Mucosa of gallbladder (tissue), 1 donor: ENCODE data around the gene PKN1. TPM values are rescaled to one million over a fixed set of nuclear protein-coding genes. Genes with fewer than 3 reads are reported as not detected.
"Not testable (repeated sequence)": the region's sequence is repeated elsewhere in the genome, so short reads cannot be mapped to it uniquely, and the experiment has no call there.

Experiments used
- DNase-seq: peaks from one replicate; pipeline ENCODE4 v3.0.0-alpha.2; 2020; ENCODE audit warnings: low spot score
- total RNA-seq: library from RNA; stranded (reverse); gene quantifications from one replicate; pipeline ENCODE4 v1.2.1, GENCODE V29; 2021
- donor health status: DM: no; HTN: no; CAD: no.

PKN1 gene
- total RNA-seq, 1 donor from 2014 or later, result 136 TPM

DNA sequence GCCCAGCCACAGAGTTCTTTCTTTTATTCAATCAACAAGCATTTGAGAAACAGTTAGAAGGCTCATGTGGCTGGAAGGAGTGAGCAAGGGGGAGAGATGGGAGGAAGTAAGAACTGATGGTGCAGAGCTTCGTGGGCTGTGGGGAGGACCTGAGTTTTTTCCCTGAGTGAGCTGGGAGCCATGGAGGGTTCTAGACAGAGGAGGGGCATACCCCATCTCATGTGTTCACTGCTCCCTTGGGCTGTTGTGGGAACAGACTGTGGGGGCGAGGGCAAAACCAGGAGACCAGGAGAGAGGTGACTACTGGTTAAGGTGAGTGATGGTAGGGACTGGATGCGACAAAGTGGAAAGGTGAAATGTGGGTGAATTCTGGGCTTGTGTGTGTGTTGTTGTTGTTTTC, 2.4 kb upstream of the PKN1 start:
- no peak for DNase-seq

DNA sequence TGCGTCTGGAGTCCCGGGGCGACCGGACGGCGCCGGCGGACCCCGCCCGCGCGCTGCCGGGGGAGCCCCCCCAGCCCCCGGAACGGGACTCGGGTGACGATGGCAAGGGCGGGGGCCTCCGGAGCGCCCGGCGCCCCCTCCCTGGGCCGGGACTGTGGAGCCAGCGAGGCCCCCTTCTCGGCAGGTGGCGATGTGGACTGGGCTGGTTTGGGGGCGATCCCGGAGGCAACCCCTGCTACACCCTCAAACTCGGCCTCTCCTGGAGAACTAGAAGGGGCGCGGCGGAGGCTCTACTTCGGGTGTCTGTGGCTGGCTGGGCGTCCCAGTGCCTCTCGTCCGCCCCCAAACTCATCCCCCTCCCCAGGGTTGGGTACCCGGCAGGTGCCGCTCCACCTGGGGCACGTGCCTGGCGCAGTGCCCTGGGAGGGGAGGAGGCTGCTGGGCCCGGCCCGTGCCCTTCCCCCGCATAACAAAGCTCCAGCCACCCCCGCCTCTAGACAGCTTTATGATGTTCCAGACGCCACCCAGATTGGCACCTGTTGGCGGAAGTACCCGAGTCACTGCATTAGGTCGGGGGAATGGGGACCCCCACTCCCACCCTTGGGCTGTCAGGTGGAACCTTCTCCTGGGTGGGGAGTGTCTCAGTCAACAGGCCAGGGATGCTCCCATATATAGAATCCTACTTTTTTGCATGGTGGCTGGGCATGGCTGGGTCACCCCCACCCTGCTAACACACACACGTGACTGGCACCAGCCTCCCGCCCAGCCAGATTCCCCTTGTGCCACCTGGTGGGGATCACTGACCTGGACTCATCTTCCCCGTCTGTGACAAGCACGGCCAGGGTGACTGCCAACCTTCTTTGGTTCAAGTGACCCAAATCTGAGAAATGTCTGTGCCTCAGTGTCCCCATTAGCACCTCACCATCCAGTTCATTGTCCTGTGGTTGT, 722 bp downstream of the PKN1 start:
- DNase-seq, result peak; percentile 30

DNA sequence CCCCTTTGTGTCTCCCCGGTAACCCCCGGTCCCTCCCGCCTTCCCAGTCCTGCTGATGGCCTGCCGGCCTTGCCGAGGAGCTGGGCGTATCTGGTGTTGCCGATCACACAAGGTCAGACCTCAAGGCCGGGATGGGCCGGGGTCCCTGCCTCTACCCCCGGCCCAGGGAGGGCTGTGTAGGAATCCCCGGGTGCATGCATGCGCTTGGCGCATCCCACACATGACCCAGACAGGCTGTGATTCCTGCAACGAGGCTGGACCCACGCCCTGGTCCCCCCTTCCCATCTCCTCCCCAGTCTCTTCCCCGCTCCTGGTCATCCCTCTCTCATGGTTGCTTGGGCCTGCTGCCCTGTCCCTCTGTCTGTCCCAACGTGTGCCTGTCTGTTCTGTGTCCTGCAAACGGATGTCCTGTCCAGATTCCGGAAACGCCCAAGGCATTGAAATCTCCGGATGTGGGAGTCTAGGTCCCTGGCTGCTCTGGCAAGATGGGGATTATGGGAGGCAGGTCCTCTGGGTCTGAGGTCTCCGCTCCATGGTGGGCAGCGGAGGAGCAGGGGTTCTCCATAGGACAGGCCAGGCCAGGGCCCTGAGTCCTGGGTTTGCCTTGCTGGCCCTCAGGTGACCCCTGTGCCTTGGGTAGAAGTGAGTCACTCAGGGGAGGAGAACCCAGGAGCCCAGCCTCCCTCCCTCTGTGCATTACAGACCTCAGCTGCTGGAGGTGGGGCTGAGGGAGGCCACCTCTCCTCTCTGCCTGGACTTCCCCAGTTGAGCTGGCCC, 1.6 kb downstream of the PKN1 start:
- peak; percentile 58 for DNase-seq

DNA sequence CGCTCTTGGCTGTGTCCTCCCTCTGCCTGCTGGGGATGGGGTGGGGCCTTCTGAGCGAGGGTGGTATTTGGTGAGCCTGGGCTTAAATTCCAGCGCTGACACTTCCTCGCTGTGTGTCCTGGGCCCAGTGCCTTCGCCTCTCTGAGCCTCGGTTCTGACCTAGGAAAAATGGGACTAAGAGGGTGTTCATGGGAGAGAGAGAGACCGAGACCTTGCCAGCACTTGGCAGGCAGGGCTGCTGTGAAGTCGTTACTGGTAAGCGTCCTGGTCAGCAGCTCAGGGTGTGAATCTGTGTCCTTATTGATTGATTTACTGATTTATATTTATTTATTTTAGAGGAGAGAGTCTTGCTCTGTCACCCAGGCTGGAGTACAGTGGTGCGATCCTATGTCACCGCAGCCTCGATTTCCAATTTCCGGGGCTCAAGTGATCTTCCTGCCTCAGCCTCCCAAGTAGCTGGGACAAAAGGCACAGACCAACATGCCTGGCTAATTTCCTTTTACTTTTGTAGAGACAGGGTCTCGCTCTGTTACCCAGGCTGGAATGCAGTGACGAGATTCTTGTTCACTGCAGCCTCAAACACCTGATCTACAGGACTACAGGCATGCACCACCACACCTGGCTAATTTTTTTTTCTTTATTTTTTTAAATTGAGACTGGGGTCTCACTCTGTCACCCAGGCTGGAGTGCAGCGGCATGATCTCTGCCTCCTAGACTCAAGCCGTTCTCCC, 2.4 kb downstream of the PKN1 start:
- DNase-seq, result no peak

DNA sequence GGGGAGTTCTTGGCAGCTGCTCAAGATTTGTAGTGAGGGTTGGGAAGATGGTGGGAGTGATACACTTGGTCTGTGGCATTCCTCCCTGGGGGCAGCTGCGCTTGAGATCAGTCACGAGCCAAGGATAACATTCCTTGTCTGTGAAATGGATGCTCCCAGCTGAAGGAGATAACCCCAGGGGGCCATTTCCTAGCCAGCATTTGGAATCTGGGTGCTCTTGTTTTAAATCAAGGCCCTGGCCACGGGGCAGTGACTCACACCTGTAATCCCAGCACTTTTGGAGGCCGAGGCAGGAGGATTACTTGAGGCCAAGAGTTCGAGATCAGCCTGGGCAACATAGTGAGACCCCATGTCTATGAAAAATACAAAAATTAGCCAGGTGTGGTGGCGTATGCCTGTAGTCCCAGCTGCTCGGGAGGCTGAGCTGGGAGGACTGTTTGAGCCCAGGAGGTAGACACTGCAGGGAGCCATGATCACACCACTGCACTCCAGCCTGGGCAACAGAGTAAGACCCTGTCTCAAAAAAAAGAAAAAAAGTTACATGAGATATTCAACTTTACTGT, 4.6 kb downstream of the PKN1 start:
- no peak for DNase-seq

DNA sequence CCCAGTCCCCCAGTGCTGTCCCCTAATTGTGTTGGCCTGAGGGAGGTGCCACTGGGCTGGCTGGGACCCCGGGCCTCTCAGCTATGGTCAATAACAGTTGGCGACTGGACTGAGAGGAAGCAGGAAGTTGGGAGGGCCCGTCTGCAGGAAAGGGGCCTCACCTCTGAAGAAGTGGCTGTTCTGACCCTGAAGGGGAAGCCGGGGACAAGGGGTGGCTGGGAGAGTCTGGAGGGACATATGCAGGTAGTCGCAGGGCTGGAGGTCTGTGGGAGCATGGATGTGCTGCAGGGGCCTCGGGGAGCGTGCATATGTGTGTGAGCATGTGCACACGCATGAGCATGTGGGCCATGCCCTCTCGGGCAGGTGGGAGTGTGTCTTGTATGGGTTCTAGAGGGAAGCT, 5.9 kb downstream of the PKN1 start:
- DNase-seq, result no peak

DNA sequence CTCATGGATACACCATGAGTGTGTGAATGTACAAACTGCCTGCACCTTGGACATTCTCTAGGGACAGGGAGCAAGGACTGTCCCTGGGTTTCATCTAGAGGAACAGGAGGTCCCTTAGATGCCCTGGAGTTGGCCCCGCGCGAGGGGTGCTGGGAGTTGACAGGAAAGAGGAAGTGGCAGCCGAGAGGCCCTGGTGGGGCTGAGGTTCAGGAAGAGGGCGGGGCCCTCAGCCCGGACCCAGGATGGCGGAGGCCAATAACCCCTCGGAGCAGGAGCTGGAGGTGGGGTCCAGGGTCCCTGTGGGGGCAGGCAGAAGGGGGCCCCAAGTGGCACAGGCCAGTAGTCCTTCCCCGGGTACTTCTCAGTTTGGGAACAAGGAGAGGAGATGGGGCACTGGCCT, 6.9 kb downstream of the PKN1 start:
- DNase-seq, result peak; percentile 61

DNA sequence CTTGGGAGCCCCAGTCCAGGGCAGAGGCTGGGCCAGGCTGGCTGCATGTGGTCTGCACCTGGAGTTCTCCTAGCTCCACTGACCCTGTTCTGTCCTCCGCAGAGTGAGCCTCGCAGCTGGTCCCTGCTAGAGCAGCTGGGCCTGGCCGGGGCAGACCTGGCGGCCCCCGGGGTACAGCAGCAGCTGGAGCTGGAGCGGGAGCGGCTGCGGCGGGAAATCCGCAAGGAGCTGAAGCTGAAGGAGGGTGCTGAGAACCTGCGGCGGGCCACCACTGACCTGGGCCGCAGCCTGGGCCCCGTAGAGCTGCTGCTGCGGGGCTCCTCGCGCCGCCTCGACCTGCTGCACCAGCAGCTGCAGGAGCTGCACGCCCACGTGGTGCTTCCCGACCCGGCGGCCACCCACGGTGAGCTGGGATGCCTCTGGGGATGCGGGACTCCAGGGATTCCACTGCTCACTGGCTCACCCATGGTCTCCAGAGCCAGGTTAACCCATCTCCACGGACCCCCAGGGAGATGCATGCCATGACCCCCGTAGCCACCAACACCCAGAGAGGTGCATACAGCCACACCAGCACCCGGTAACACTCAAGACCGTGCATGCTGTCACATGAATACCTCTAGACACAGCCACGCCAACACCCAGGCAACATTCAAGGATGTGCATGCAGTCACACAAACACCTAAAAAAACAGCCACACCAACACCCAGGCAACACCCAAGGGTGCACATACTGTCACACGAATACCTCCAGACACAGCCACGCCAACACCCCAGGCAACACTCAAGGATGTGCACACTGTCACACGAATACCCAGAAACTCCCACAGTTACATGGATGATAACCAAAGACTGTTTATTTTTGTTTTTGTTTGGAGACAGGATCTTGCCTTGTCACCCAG, 8.2 kb downstream of the PKN1 start:
- DNase-seq, result no peak

DNA sequence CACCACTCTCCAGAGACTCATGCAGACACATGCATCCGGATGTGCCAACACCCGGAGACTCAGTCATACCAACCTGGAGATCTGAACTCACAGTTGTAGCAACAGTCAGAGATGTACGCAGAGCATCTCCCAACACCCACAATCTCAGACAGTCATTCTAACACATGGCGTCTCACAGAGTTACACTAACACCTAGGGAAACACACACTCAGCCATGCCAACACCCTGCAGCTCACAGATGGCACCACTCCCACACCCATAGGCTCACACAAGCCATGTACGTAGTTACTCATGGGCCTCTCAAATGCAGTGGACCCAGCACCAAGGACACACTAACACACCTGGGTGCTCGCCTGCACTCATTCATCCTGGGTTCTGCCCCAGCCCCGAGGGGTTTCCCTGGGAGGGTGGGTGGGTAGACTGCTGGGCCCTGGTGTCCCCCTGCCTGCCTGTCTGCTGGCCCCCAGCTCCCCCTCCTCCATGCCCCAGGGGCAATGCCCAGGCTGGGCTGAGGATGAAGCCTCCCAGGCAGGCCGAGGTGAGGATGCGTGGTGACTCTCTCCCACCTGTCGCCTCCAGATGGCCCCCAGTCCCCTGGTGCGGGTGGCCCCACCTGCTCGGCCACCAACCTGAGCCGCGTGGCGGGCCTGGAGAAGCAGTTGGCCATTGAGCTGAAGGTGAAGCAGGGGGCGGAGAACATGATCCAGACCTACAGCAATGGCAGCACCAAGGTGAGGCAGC, 10.0 kb downstream of the PKN1 start:
- no peak for DNase-seq

DNA sequence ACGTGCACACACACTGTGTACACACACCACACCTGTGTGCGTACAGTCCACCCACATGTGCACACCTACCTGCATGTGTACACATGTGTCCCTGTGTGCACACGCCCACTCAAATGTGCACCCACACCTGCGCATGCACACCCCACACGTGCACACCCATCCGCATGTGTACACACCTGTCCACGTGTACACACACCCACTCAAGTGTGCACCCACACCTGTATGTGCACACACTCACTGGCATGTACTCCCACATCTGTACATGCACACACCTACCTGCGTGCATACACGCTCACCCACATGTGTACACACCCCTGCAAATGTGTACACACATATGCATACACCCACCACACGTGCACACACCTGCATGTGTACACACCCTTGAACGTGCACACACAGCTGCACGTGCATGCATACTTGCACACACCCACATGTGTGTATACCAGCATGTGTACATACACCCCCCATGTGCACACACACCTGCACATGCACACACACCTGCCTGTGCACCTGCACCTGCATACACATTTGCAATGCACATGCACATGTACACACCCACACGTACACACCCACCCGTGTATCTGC, 10.6 kb downstream of the PKN1 start:
- no peak for DNase-seq

DNA sequence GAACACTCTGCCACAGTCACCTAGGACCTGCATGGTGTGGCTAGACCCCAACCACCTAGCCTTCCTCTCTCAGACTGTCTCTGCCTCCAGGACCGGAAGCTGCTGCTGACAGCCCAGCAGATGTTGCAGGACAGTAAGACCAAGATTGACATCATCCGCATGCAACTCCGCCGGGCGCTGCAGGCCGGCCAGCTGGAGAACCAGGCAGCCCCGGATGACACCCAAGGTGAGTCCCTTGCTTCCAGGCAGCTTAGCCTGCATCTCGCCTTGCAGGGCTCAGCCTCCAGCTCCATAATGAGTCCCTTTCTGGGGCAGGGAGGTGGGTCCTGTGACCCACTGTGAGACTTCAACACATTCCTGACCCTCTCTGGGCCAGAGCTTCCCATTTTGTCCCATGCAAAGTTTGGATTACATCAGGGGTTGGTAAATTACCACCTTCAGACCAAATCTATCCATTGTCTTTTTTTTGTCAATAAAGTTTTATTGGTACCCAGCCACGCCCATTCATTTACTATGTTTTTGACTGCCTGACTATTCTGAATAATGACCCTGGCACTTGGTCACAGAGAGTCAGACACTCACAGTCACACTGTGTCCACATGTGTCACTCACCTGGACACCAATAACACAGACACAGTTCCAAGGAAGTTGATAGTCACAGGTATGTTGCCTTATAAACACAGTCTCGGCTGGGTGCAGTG, 13.4 kb downstream of the PKN1 start:
- no peak for DNase-seq

DNA sequence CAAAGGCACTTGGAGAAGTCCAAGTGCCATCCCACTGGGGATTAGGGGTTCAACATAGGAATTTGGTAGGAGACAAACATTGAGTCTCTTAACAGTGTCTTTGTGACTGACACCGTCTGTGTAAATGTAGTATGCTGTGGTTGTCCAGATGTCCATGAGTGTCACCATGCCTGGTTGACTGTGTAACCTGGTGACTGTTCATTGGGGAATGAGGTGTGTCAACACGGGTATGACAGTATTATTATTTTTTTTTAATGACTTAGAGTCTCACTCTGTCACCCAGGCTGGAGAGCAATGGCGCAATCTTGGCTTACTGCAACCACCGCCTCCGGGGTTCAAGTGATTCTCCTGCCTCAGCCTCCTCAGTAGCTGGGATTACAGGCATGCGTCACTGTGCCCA, 16.2 kb downstream of the PKN1 start:
- DNase-seq, result no peak

DNA sequence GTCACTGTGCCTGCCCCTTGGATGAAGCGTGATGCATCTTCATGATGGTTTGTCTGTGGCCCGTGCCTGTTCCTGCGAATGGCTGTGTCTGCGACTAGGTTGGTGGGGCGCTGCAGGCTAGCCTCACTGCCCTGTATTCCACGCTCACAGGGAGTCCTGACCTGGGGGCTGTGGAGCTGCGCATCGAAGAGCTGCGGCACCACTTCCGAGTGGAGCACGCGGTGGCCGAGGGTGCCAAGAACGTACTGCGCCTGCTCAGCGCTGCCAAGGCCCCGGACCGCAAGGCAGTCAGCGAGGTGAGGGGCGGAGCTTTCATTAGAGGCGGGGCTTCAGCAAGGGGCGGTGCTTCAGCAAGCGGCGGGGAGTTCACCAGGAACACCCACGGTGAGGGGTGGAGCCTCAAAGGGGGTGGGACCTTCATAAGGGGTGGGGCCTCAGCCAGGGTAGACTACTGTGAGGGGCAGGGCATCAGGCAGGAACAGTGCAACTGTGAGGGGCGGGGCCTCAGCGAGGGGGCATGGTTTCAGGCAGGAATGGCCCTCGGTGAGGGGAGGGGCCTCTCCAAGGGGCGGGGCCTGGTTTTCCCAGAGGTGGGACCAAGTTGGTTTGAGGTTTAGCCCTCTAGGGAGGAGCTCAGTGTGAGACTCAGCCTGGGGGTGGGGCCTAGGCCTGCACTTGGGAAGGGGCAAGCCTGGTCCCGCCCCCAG, 17.2 kb downstream of the PKN1 start:
- DNase-seq, result no peak

DNA sequence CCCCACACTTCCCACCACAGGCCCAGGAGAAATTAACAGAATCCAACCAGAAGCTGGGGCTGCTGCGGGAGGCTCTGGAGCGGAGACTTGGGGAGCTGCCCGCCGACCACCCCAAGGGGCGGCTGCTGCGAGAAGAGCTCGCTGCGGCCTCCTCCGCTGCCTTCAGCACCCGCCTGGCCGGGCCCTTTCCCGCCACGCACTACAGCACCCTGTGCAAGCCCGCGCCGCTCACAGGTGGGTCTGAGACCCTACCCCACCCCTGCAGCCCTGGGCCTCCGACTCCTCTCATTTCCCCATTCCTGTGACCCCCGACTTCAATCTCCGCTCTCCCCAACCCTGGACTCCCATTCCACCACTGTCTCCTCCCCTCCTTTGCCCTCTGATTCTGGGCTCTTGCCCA, 17.8 kb downstream of the PKN1 start:
- DNase-seq, result no peak

DNA sequence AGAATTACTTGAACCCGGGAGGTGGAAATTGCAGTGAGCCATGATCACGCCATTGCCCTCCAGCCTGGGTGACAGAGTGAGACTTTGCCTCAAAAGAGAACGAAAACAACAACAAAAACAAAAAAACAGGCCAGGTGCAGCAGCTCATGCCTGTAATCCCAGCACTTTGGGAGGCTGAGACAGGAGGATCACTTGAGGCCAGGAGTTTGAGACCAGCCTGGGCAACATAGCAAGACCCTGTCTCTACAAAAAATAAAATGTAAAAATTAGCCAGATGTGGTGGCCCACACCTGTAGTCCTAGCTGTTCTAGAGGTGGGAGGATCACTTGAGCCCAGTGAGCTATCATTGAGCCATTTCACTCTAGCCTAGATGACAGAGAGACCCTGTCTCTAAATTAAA, 19.2 kb downstream of the PKN1 start:
- DNase-seq, result not testable (repeated sequence)

DNA sequence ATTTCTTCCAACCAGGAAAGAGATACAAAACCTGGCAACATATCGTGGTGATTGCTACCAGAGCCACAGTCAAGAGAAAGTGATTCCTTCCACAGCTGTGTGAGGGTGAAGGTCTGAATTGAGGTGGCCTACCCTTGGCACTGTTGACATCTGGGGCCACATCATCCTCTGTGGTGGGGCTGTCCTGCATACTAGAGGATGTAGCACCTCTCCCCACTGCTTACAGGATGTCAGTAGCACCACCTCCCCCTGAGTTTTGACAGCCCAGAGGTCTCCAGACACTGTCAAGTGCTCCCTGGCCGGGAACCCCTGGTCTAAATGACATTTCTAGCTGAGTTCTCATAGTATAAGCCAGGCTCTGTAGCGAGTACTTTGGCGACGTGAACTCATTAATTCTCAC, 26.6 kb downstream of the PKN1 start:
- no peak for DNase-seq

DNA sequence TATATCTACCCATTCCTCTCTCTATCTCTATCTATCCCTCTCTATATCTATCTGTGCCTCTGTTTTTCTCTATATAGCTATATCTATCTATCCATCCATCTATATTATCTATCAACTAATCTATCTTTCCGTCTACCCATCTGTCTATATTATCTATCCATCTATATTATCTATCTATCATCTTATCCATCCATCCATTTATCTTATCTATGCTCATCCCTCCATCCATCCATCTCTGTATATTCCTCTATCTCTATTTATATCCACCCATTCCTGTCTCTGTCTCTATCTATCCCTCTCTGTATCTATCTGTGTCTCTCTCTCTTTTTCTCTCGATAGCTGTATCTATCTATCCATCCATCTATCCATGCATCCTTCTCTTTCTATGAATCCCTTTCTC, 27.8 kb downstream of the PKN1 start:
- no peak for DNase-seq

DNA sequence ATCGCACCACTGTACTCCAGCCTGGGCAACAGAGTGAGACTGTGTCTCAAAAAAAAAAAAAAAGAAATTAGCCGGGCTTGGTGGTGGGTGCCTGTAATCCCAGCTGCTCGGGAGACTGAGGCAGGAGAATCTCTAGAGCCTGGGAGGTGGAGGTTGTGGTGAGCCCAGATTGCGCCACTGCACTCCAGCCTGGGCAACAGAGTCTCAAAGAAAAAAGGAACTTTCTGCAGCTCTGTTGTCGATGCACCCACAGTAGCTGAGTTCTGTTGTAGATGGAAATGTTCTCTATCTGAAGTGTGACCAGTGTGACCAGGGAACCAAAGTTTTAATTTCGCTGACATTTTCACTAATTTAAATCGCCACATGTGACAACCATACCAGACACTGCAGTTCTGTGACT, 29.3 kb downstream of the PKN1 start:
- DNase-seq, result not testable (repeated sequence)

DNA sequence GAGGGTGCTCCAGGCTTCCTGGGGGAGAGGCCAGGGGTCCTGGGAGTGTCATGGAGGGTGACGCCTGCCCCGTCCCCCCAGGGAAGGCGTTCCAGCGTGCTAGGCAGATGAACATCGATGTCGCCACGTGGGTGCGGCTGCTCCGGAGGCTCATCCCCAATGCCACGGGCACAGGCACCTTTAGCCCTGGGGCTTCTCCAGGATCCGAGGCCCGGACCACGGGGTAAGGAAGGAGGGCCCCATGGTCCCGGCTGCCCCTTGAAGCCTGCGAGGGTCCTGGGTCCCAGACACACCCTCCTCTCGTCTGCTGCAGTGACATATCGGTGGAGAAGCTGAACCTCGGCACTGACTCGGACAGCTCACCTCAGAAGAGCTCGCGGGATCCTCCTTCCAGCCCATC, 30.6 kb downstream of the PKN1 start:
- DNase-seq, result no peak
